Left ventricle myocardium inferior (tissue), 1 donor: ENCODE measurements around the gene GRID1. TPM values are rescaled to one million over a fixed set of nuclear protein-coding genes. Genes with fewer than 3 reads are reported as not detected.

Experiments used
- DNase-seq: peaks from one replicate; pipeline ENCODE4 v3.0.0-alpha.2; 2020
- H3K27ac ChIP-seq: fragments of 200-600 bp; replicated peaks from 2 replicates; pipeline ENCODE4 v1.8.0; 2021
- H3K27me3 ChIP-seq: fragments of 200-600 bp; 2 replicates; pipeline ENCODE4 v1.8.0; 2021; ENCODE audit warnings: low read depth
- H3K36me3 ChIP-seq: fragments of 200-600 bp; 2 replicates; pipeline ENCODE4 v1.8.0; 2021
- H3K4me1 ChIP-seq: fragments of 200-600 bp; 2 replicates; pipeline ENCODE4 v1.8.0; 2021
- H3K4me3 ChIP-seq: fragments of 200-600 bp; 2 replicates; pipeline ENCODE4 v1.8.0; 2021; ENCODE audit warnings: mild to moderate bottlenecking, moderate library complexity
- H3K9me3 ChIP-seq: fragments of 200-600 bp; replicated peaks from 2 replicates; pipeline ENCODE4 v1.8.0; 2021
- CTCF ChIP-seq: fragments of 200-600 bp; IDR thresholded peaks from 2 replicates; pipeline ENCODE4 v1.8.0; 2021; ENCODE audit warnings: antibody characterized with exemption, mild to moderate bottlenecking, borderline replicate concordance
- intact Hi-C: fragments of 100-400 bp; cut with micrococcal nuclease; formaldehyde crosslinking; loops from one replicate; pipeline ENCODE4 v1.11.0; 2022
- total RNA-seq: library from RNA; stranded (reverse); fragmentation: NEBNext Ultra II Directional; extraction: Animal tissue kit (Norgen Biotek cat#: 25700); gene quantifications from one replicate; pipeline ENCODE4 v1.2.1, GENCODE V29; 2021
- donor health status: DM: no; HTN: yes; CAD: no; lungs with severe emphysema.

The GRID1 gene
- total RNA-seq, 1 donor from 2014 or later = 1.6 TPM

DNA sequence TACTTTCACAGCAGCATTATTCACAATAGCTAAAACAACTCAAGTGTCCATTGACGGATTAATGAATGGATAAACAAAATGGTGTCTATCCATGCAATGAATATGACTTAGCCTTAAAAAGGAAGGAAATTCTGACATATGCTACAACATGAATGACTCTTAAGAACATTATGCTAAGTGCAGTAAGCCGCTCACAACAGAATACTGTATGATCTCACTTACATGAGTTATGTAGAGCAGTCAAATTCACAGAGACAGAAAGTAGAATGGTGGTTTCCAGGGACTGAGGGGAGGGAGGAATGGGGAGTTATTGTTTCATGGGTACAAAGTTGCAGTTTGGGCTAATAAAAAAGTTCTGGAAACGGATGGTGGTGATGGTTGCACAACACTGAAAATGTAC lies 282.0 kb downstream of the GRID1 start:
- no peak overlapping the region for H3K4me3 ChIP-seq

DNA sequence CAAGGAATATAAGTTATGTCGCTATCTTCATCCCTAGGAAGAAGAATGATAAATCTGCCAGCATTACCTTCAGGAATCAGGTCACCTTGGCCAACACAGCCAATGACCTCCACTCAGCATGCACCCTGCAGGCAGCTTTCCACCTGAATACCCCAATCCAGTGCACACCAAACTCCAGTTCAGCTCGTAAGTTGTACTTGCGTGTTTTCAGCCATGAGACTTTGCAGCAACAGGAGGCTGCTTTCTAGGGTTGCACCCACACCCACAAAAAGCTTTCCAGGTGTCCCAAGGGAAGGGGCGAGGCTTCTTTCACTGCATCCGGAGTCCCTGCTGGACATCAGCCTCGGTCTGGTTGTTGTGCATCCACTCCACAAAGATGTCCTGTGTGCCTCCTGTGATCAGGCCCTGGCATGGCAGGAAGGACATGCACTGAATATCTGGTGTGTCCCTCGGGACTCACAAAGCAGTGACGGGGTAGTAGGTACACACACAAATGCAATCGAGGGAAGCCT lies 282.9 kb downstream of the GRID1 start:
- TF ChIP-seq CTCF = no peak
- no peaks in the 10 kb centered on the region for H3K36me3 ChIP-seq
- intact Hi-C loops = no loop called here
- no peak for DNase-seq
- H3K4me1 ChIP-seq = no peaks in the 10 kb centered on the region
- no peak overlapping the region for H3K4me3 ChIP-seq
- H3K27me3 ChIP-seq = peaks cover 53% of the 10 kb centered on the region
- H3K9me3 ChIP-seq = no peaks in the 10 kb centered on the region
- no peak overlapping the region for H3K27ac ChIP-seq

More for the DNA sequence above, 282.0 kb downstream of the GRID1 start:
- Histone ChIP-seq H3K4me1 (no peaks in the 10 kb centered on the region), H3K36me3 (no peaks in the 10 kb centered on the region), H3K27ac (no peak overlapping the region), H3K27me3 (peaks cover 54% of the 10 kb centered on the region), H3K9me3 (no peaks in the 10 kb centered on the region)
- no peak for DNase-seq
- TF ChIP-seq CTCF = no peak
- intact Hi-C loops = no loop called here

- no peak for TF ChIP-seq CTCF
- no peaks in the 10 kb centered on the region for H3K36me3 ChIP-seq
- intact Hi-C loops = no loop called here
- peaks cover 56% of the 10 kb centered on the region for H3K27me3 ChIP-seq
- DNase-seq = no peak
- no peaks in the 10 kb centered on the region for H3K4me1 ChIP-seq
- H3K27ac ChIP-seq = no peak overlapping the region
- no peak overlapping the region for H3K4me3 ChIP-seq
- H3K9me3 ChIP-seq = no peaks in the 10 kb centered on the region
These were observed 283.4 kb downstream of the GRID1 start for GRCh38 chr10:86083206-86083605.

DNA sequence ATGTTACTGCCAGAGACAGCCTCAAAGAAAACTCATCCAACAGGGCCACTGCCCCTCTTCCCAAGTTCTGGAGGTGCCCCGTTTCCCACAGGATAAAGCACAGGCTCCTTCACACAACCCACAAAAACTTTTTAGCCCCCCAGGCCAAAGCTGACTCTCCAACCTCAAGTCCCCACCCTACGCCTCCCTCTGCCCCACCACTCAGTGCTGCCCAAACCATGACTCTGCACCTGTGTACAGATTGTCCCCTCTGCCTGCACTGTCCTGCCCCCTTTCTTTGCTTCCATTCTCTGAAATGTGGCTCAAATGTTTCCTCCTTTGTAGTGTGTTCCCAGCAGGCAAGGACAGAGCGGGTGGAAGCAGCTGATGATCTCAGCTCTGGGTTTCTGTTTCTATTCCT lies 284.0 kb downstream of the GRID1 start:
- H3K27ac ChIP-seq = no peak overlapping the region
- DNase-seq = no peak
- intact Hi-C loops = no loop called here
- H3K4me3 ChIP-seq = no peak overlapping the region
- no peaks in the 10 kb centered on the region for H3K36me3 ChIP-seq
- peaks cover 52% of the 10 kb centered on the region for H3K27me3 ChIP-seq
- TF ChIP-seq CTCF = no peak
- no peaks in the 10 kb centered on the region for H3K9me3 ChIP-seq
- H3K4me1 ChIP-seq = no peaks in the 10 kb centered on the region

DNA sequence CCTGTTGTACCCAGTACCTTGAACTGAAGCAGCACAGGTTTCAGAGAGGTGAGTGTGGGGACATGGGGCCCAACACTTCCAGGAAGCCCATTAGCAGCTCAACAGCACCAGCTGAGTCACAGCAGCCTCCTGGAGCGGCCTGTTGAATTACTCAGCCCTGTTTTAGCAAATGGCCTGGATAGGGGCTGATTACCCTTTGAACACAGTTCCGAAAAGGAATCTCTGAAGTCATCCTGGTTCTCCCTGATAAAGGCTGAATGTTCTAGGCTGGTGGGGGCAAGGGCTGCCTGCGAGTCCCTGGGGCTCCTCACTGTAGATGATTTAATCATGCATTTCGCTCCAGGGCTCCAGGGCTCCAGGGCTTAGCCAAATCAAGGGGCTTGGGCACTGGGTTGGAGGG lies 287.5 kb downstream of the GRID1 start:
- H3K36me3 ChIP-seq = no peaks in the 10 kb centered on the region
- no peak overlapping the region for H3K4me3 ChIP-seq
- TF ChIP-seq CTCF = no peak
- peaks cover 34% of the 10 kb centered on the region for H3K27me3 ChIP-seq
- no peaks in the 10 kb centered on the region for H3K4me1 ChIP-seq
- no peak overlapping the region for H3K27ac ChIP-seq
- H3K9me3 ChIP-seq = no peaks in the 10 kb centered on the region
- no peak for DNase-seq
- intact Hi-C loops = no loop called here

GRCh38 chr10:86078639-86079035 lies 288.0 kb downstream of the GRID1 start:
- no peak overlapping the region for H3K4me3 ChIP-seq
- H3K36me3 ChIP-seq = no peaks in the 10 kb centered on the region
- H3K27ac ChIP-seq = no peak overlapping the region
- no peaks in the 10 kb centered on the region for H3K4me1 ChIP-seq
- H3K9me3 ChIP-seq = no peaks in the 10 kb centered on the region
- TF ChIP-seq CTCF = no peak
- peaks cover 32% of the 10 kb centered on the region for H3K27me3 ChIP-seq
- no peak for DNase-seq
- intact Hi-C loops = no loop called here
